GM19452 (cell line): ENCODE measurements around the gene IRF2BP1.
"Not testable (repeated sequence)": the region's sequence is repeated elsewhere in the genome, so short reads cannot be mapped to it uniquely, and the experiment has no call there.

Experiments used
- ATAC-seq: cut with Tn5 transposase; IDR thresholded peaks from one replicate; pipeline ENCODE4 v1.9.1; 2021; ENCODE audit not compliant: unreplicated experiment

IRF2BP1 gene

GRCh38 chr19:45882652-45883585 is 3.0 kb downstream of the IRF2BP1 start:
- ATAC-seq: no peak

- ATAC-seq: no peak
These were observed 3.9 kb downstream of the IRF2BP1 start for GRCh38 chr19:45881909-45882528.

- ATAC-seq: no peak
These were observed 4.6 kb downstream of the IRF2BP1 start for GRCh38 chr19:45881082-45881908.

GRCh38 chr19:45879971-45880370 is 6.0 kb downstream of the IRF2BP1 start:
- ATAC-seq: no peak

GRCh38 chr19:45879055-45879454 is 6.9 kb downstream of the IRF2BP1 start:
- no peak for ATAC-seq

GRCh38 chr19:45878043-45878794 is 7.7 kb downstream of the IRF2BP1 start:
- no peak for ATAC-seq

- no peak for ATAC-seq
These were observed 9.3 kb downstream of the IRF2BP1 start for GRCh38 chr19:45876411-45877197.

GRCh38 chr19:45876161-45876410 is 9.9 kb downstream of the IRF2BP1 start:
- no peak for ATAC-seq

GRCh38 chr19:45874620-45874966 is 11.3 kb downstream of the IRF2BP1 start:
- ATAC-seq: no peak

GRCh38 chr19:45873219-45873772 is 12.6 kb downstream of the IRF2BP1 start:
- no peak for ATAC-seq

- no peak for ATAC-seq
These were observed 13.6 kb downstream of the IRF2BP1 start for GRCh38 chr19:45872095-45872919.

GRCh38 chr19:45870798-45871197 is 15.1 kb downstream of the IRF2BP1 start:
- no peak for ATAC-seq

- ATAC-seq: not testable (repeated sequence)
These were observed 18.7 kb downstream of the IRF2BP1 start for GRCh38 chr19:45867241-45867640.

GRCh38 chr19:45866400-45867176 is 19.4 kb downstream of the IRF2BP1 start:
- ATAC-seq: no peak

GRCh38 chr19:45865269-45865948 is 20.5 kb downstream of the IRF2BP1 start:
- ATAC-seq: no peak

- no peak for ATAC-seq
These were observed 21.3 kb downstream of the IRF2BP1 start for GRCh38 chr19:45864629-45865082.

GRCh38 chr19:45863840-45864628 is 21.9 kb downstream of the IRF2BP1 start, which contains the start of gene FOXA3:
Gene FOXA3 (plus strand): TSS chr19:45864326. CDS start chr19:45864457, 131 bp downstream.
- no peak for ATAC-seq
